Ascending aorta (tissue), 2 donors: Measurements from ENCODE around the gene CCDC170. TPM values are rescaled to one million over a fixed set of nuclear protein-coding genes. Genes with fewer than 3 reads are reported as not detected.
A peak's percentile ranks its signal among the peaks of the same experiment; 100 is the strongest.
"Not testable (repeated sequence)": the region's sequence is repeated elsewhere in the genome, so short reads cannot be mapped to it uniquely, and the experiment has no call there.

Source experiments
- DNase-seq, 2 donors: peaks; one replicate each; pipeline ENCODE4 v3.0.0-alpha.2; 2019; ENCODE audit warnings: low spot score in 2 of 2
- H3K27ac ChIP-seq, 2 donors: fragments of 200-600 bp; sonication (generic); one replicate each; pipeline ENCODE4 v1.5.1; 2016 to 2017; ENCODE audit warnings: mild to moderate bottlenecking in 1 of 2
- H3K27me3 ChIP-seq: fragments of 200-600 bp; sonication (generic); one replicate; pipeline ENCODE4 v1.5.1; 2017
- H3K36me3 ChIP-seq, 2 donors: fragments of 200-600 bp; sonication (generic); one replicate each; pipeline ENCODE4 v1.5.1; 2016
- H3K4me1 ChIP-seq, 2 donors: fragments of 200-600 bp; sonication (generic); one replicate each; pipeline ENCODE4 v1.5.1; 2016 to 2017; ENCODE audit warnings: mild to moderate bottlenecking in 1 of 2
- H3K4me3 ChIP-seq, 2 donors: fragments of 200-600 bp; sonication (generic); one replicate each; pipeline ENCODE4 v1.5.1; 2016 to 2017; ENCODE audit warnings: mild to moderate bottlenecking in 1 of 2
- H3K9me3 ChIP-seq, 2 donors: fragments of 200-600 bp; sonication (generic); one replicate each; pipeline ENCODE4 v1.5.1; 2016
- CTCF ChIP-seq, 3 experiments: fragments of 200-600 bp in 2 of 3; fragments of 450-650 bp in 1 of 3; sonication (generic) in 2 of 3; IDR thresholded peaks; one replicate each; pipeline ENCODE4 v1.5.1; 2016 to 2019; ENCODE audit warnings: antibody characterized with exemption in 3 of 3, mild to moderate bottlenecking in 1 of 3, moderate library complexity in 1 of 3
- intact Hi-C: fragments of 100-400 bp; cut with DNase I; formaldehyde crosslinking; loops from one replicate; pipeline ENCODE4 v1.15.1; 2023
- total RNA-seq: library from RNA; depleted of rRNA; stranded (reverse); fragments of >200 nt; gene quantifications from one replicate; pipeline ENCODE4 v1.1.0, GENCODE V29; 2016

The CCDC170 gene
- total RNA-seq, 1 donor from 2014 or later: not detected

GRCh38 chr6:151451417-151451949, 42.3 kb upstream of the CCDC170 start:
- no peaks in the 10 kb centered on the region for H3K36me3 ChIP-seq
- H3K9me3 ChIP-seq: no peaks in the 10 kb centered on the region
- peaks cover under 1 to 10% of the 10 kb centered on the region in 2 donors for H3K4me1 ChIP-seq
- peak overlapping the region; percentile 86 for H3K4me3 ChIP-seq
- intact Hi-C loops: loop anchor here (5.0 kb wide), 1 partner anchor 584 kb away; the partner anchor contains the start of gene MTHFD1L
- no peak for TF ChIP-seq CTCF (IDR thresholded peaks at IDR 0.05)
- DNase-seq: no peak
- H3K27me3 ChIP-seq: no peaks in the 10 kb centered on the region
- H3K27ac ChIP-seq: peak overlapping the region; percentile 62 to 96

- Histone ChIP-seq H3K36me3 (no peaks in the 10 kb centered on the region), H3K4me1 (peaks cover 0 to 8% of the 10 kb centered on the region in 2 donors), H3K4me3 (peak within 1 kb of the TSS; percentile 86), H3K27ac (peak within 1 kb of the TSS; percentile 96), H3K9me3 (no peaks in the 10 kb centered on the region), H3K27me3 (no peaks in the 10 kb centered on the region)
- intact Hi-C loops: loop anchor here (1.0 to 5.0 kb wide), 2 partner anchors 62 to 585 kb away; partner anchors contain the start of gene MTHFD1L
- peak; percentile 99 to 100 for DNase-seq
- TF ChIP-seq CTCF (IDR thresholded peaks at IDR 0.05): no peak
Measured at GRCh38 chr6:151451950-151452749, 41.7 kb upstream of the CCDC170 start, which contains the start of gene RMND1. TSS of gene RMND1 (minus strand) at chr6:151452126. CDS start at chr6:151445811, 6,315 bp downstream.

GRCh38 chr6:151452750-151453427, 40.9 kb upstream of the CCDC170 start:
- peak overlapping the region; percentile 96 for H3K27ac ChIP-seq
- no peaks in the 10 kb centered on the region for H3K36me3 ChIP-seq
- peak overlapping the region; percentile 86 for H3K4me3 ChIP-seq
- no peaks in the 10 kb centered on the region for H3K9me3 ChIP-seq
- no peaks in the 10 kb centered on the region for H3K27me3 ChIP-seq
- TF ChIP-seq CTCF (IDR thresholded peaks at IDR 0.05): no peak
- intact Hi-C loops: loop anchor here (1.0 to 5.0 kb wide), 2 partner anchors 63 to 586 kb away; partner anchors contain the start of gene MTHFD1L
- peak in 1 of 2 donors; percentile 71 for DNase-seq
- peaks cover 0 to 8% of the 10 kb centered on the region in 2 donors for H3K4me1 ChIP-seq

GRCh38 chr6:151455751-151456398, 37.9 kb upstream of the CCDC170 start:
- H3K9me3 ChIP-seq, H3K27ac ChIP-seq, H3K4me3 ChIP-seq, intact Hi-C loops, DNase-seq, H3K4me1 ChIP-seq, H3K27me3 ChIP-seq: not testable (repeated sequence)
- peaks cover 16 to 23% of the 10 kb centered on the region in 2 donors for H3K36me3 ChIP-seq

- Histone ChIP-seq H3K4me1 (no peaks in the 10 kb centered on the region), H3K27ac (no peak overlapping the region), H3K36me3 (peaks cover 28 to 47% of the 10 kb centered on the region in 2 donors), H3K9me3 (no peaks in the 10 kb centered on the region), H3K4me3 (no peak overlapping the region), H3K27me3 (no peaks in the 10 kb centered on the region)
- intact Hi-C loops: no loop called here
- no peak for DNase-seq
- TF ChIP-seq CTCF (IDR thresholded peaks at IDR 0.05): no peak
Measured at GRCh38 chr6:151461673-151462072, 32.1 kb upstream of the CCDC170 start.
